H1 (cell line): ENCODE results near the gene CKLF. TPM values are rescaled to one million over a fixed set of nuclear protein-coding genes. Genes with fewer than 3 reads are reported as not detected.

Experiments
- CTCF ChIA-PET: fragments of 300-600 bp; sonication (Branson Sonifier 250); formaldehyde crosslinking; loops from one replicate; lab custom pipeline; 2021; ENCODE audit not compliant: partially characterized antibody; lab: Charles Lee
- POLR2A ChIA-PET: fragments of 300-600 bp; sonication (Branson Sonifier 250); formaldehyde crosslinking; loops from one replicate; lab custom pipeline; 2021; ENCODE audit warnings: inconsistent platforms; ENCODE audit not compliant: partially characterized antibody; lab: Charles Lee
- DNase-seq, 2 experiments: peaks; one replicate each; pipeline versions ENCODE4 v3.0.0 to v3.0.0-alpha.2; 2010 to 2022; ENCODE audit warnings: low spot score in 2 of 2, low read depth in 1 of 2, mixed read lengths in 1 of 2
- FAIRE-seq: peaks from 2 replicates; lab custom pipeline; 2011; peaks lifted over from hg19 to GRCh38; lab: Jason Lieb, UNC
- H2AFZ ChIP-seq: 2 replicates; pipeline ENCODE4 v1.8.1; 2012; ENCODE audit warnings: low read length, inconsistent platforms
- H2AK5ac ChIP-seq: 2 replicates; pipeline ENCODE4 v1.6.1; 2013; ENCODE audit warnings: low read depth, low read length
- H2BK120ac ChIP-seq: replicated peaks from 2 replicates; pipeline ENCODE3; 2013; ENCODE audit warnings: low read depth, low read length, inconsistent platforms
- H2BK12ac ChIP-seq: 2 replicates; pipeline ENCODE4 v1.6.1; 2013; ENCODE audit warnings: low read depth, low read length
- H2BK15ac ChIP-seq: 2 replicates; pipeline ENCODE4 v1.6.1; 2013; ENCODE audit warnings: low read length
- H2BK20ac ChIP-seq: 2 replicates; pipeline ENCODE4 v1.6.1; 2013; ENCODE audit warnings: low read length
- H2BK5ac ChIP-seq: 2 replicates; pipeline ENCODE4 v1.6.1; 2013; ENCODE audit warnings: low read depth, low read length
- H3K14ac ChIP-seq: 2 replicates; pipeline ENCODE4 v1.6.1; 2013; ENCODE audit warnings: inconsistent platforms; ENCODE audit not compliant: insufficient read length
- H3K18ac ChIP-seq: 2 replicates; pipeline ENCODE4 v1.6.1; 2013; ENCODE audit warnings: low read length; ENCODE audit errors: extremely low read depth
- H3K23ac ChIP-seq: 2 replicates; pipeline ENCODE4 v1.6.1; 2013; ENCODE audit warnings: inconsistent platforms; ENCODE audit not compliant: insufficient read length
- H3K23me2 ChIP-seq: 2 replicates; pipeline ENCODE4 v1.6.1; 2013; ENCODE audit warnings: low read depth, low read length
- H3K27ac ChIP-seq: 2 replicates; pipeline ENCODE4 v1.6.1; 2011; ENCODE audit warnings: low read depth, low read length, inconsistent platforms
- H3K27me3 ChIP-seq, 4 experiments: replicated peaks in 1 of 4; 1 replicate in 1 of 4; 2 replicates in 3 of 4; pipeline versions ENCODE4 v1.6.1 to v1.8.1; 2011 to 2013; ENCODE audit warnings: low read length in 3 of 4, mild to moderate bottlenecking in 3 of 4, inconsistent platforms in 2 of 4, mixed read lengths in 2 of 4, moderate library complexity in 1 of 4; ENCODE audit not compliant: control insufficient read depth in 3 of 4, insufficient read depth in 3 of 4; ENCODE audit errors: extremely low read depth in 1 of 4
- H3K36me3 ChIP-seq, 4 experiments: 2 replicates each; pipeline versions ENCODE4 v1.6.1 to v1.8.1; 2011 to 2013; ENCODE audit warnings: mild to moderate bottlenecking in 4 of 4, low read length in 3 of 4, moderate library complexity in 2 of 4, control low read depth in 1 of 4, inconsistent platforms in 1 of 4; ENCODE audit not compliant: insufficient read depth in 4 of 4, control insufficient read depth in 2 of 4
- H3K4ac ChIP-seq: replicated peaks from 2 replicates; pipeline ENCODE3; 2013; ENCODE audit warnings: low read length, low read depth, mixed read lengths, inconsistent platforms; ENCODE audit not compliant: insufficient read length
- H3K4me1 ChIP-seq, 4 experiments: replicated peaks in 1 of 4; 1 replicate in 1 of 4; 2 replicates in 3 of 4; pipeline versions ENCODE4 v1.6.1 to v1.8.1; 2011 to 2013; ENCODE audit warnings: low read length in 3 of 4, inconsistent platforms in 2 of 4, mixed read lengths in 1 of 4; ENCODE audit not compliant: insufficient read depth in 4 of 4, control insufficient read depth in 3 of 4
- H3K4me2 ChIP-seq, 2 experiments: 2 replicates each; pipeline versions ENCODE4 v1.6.1 to v1.8.1; 2011 to 2013; ENCODE audit warnings: low read depth in 2 of 2, low read length in 2 of 2, control low read depth in 1 of 2, inconsistent platforms in 1 of 2, mild to moderate bottlenecking in 1 of 2; ENCODE audit not compliant: insufficient read depth in 1 of 2
- H3K4me3 ChIP-seq, 4 experiments: fragments of 200-600, 300-600 bp in 1 of 4; sonication (generic), shearing (Covaris generic), sonication (Bioruptor Twin) in 1 of 4; 2 replicates each; pipeline versions ENCODE4 v1.5.1 to v1.8.1; 2011 to 2016; ENCODE audit warnings: low read length in 4 of 4, low read depth in 3 of 4, control low read depth in 2 of 4, inconsistent platforms in 2 of 4, mild to moderate bottlenecking in 2 of 4, mixed read lengths in 1 of 4, moderate library complexity in 1 of 4; ENCODE audit not compliant: insufficient read depth in 2 of 4; ENCODE audit errors: extremely low read depth in 1 of 4
- H3K56ac ChIP-seq: replicated peaks from 2 replicates; pipeline ENCODE3; 2013; ENCODE audit warnings: low read depth, mild to moderate bottlenecking, mixed read lengths, low read length, inconsistent platforms; ENCODE audit not compliant: insufficient read length
- H3K79me1 ChIP-seq: 2 replicates; pipeline ENCODE4 v1.6.1; 2013; ENCODE audit warnings: low read depth, low read length, control low read depth
- H3K79me2 ChIP-seq, 2 experiments: 2 replicates each; pipeline versions ENCODE4 v1.6.1 to v1.8.1; 2012 to 2013; ENCODE audit warnings: low read length in 2 of 2, mild to moderate bottlenecking in 2 of 2, inconsistent platforms in 1 of 2; ENCODE audit not compliant: insufficient read depth in 2 of 2, control insufficient read depth in 1 of 2
- H3K9ac ChIP-seq, 4 experiments: replicated peaks in 1 of 4; 1 replicate in 1 of 4; 2 replicates in 3 of 4; pipeline versions ENCODE4 v1.6.1 to v1.8.1; 2011 to 2013; ENCODE audit warnings: low read depth in 3 of 4, low read length in 3 of 4, control low read depth in 2 of 4, mild to moderate bottlenecking in 2 of 4, moderate library complexity in 2 of 4, inconsistent platforms in 1 of 4; ENCODE audit errors: extremely low read depth in 1 of 4
- H3K9me3 ChIP-seq, 2 experiments: 2 replicates each; pipeline versions ENCODE4 v1.6.1 to v1.8.1; 2012 to 2013; ENCODE audit warnings: mild to moderate bottlenecking in 2 of 2, moderate library complexity in 2 of 2, control low read depth in 1 of 2, inconsistent platforms in 1 of 2, low read depth in 1 of 2, low read length in 1 of 2, mixed read lengths in 1 of 2; ENCODE audit not compliant: insufficient read depth in 2 of 2
- H4K20me1 ChIP-seq, 2 experiments: replicated peaks in 1 of 2; 2 replicates each; pipeline versions ENCODE3 to v1.8.1; 2011 to 2013; ENCODE audit warnings: inconsistent platforms in 2 of 2, low read length in 2 of 2, mild to moderate bottlenecking in 1 of 2; ENCODE audit not compliant: insufficient read depth in 2 of 2, control insufficient read depth in 1 of 2
- H4K5ac ChIP-seq: 2 replicates; pipeline ENCODE4 v1.6.1; 2013; ENCODE audit warnings: low read length, low read depth, mixed read lengths, inconsistent platforms; ENCODE audit not compliant: insufficient read length
- H4K8ac ChIP-seq: 2 replicates; pipeline ENCODE4 v1.8.0; 2013; ENCODE audit warnings: mild to moderate bottlenecking, moderate library complexity, low read length, inconsistent platforms; ENCODE audit not compliant: insufficient read depth; ENCODE audit errors: extremely low read depth
- H4K91ac ChIP-seq: replicated peaks from 2 replicates; pipeline ENCODE3; 2013; ENCODE audit warnings: low read length, mixed read lengths, inconsistent platforms; ENCODE audit not compliant: insufficient read length
- BRCA1 ChIP-seq: IDR thresholded peaks from 2 replicates; pipeline ENCODE4 v1.6.1; 2012; ENCODE audit warnings: low read depth, low read length, improper control_type of control experiment
- EZH2 ChIP-seq: fragments of 200-600 bp; sonication (generic); IDR thresholded peaks from 2 replicates; pipeline ENCODE4 v1.7.1; 2012; ENCODE audit warnings: low read depth, mild to moderate bottlenecking, moderate library complexity, low read length, inconsistent platforms; ENCODE audit not compliant: severe bottlenecking
- POLR2A ChIP-seq, 2 experiments: IDR thresholded peaks; 1 replicate in 1 of 2; 2 replicates in 1 of 2; pipeline ENCODE4 v1.6.1; 2011; ENCODE audit warnings: low read depth in 2 of 2, low read length in 2 of 2, mild to moderate bottlenecking in 2 of 2; ENCODE audit errors: control extremely low read depth in 1 of 2
- TAF7 ChIP-seq: optimal IDR thresholded peaks from 2 replicates; pipeline ENCODE3; 2011; ENCODE audit warnings: low read depth, mild to moderate bottlenecking, inconsistent platforms, low read length, moderate library complexity, borderline replicate concordance
- TEAD4 ChIP-seq: IDR thresholded peaks from 2 replicates; pipeline ENCODE4 v1.6.1; 2012; ENCODE audit warnings: low read depth, low read length, inconsistent platforms, mixed read lengths
- WGBS, 2 experiments: shearing (Covaris generic) in 1 of 2; methylation state at CpG; one replicate each; pipeline versions ENCODE4 v1.1.6 to v1.1.7; 2013 to 2015; ENCODE audit warnings: low lambda C conversion rate in 2 of 2, mixed read lengths in 2 of 2, inconsistent platforms in 1 of 2, low coverage in 1 of 2, missing lambda C conversion rate in 1 of 2; ENCODE audit not compliant: insufficient replicate concordance in 2 of 2, insufficient coverage in 1 of 2, insufficient read length in 1 of 2; ENCODE audit errors: extremely low coverage in 1 of 2, missing lambda C conversion rate in 1 of 2; 5-methylcytosine and 5-hydroxymethylcytosine counted together
- polyA plus RNA-seq, 7 experiments: library from polyadenylated mRNA; depleted of rRNA in 3 of 7; stranded (reverse) in 5 of 7; unstranded in 2 of 7; fragments of >200 nt in 5 of 7; fragments of 200-250 nt in 2 of 7; gene quantifications; 1 replicate in 5 of 7; 2 replicates in 1 of 7; 4 replicates in 1 of 7; pipeline versions ENCODE4 v1.2.1 to v1.2.3, GENCODE V29; 2011 to 2013; ENCODE audit warnings: missing spikeins in 2 of 7, mixed read lengths in 2 of 7
- total RNA-seq: library from RNA; stranded (reverse); fragmentation: NEBNext Ultra II Directional; extraction: Animal tissue kit (Norgen Biotek cat#: 25700); gene quantifications from 2 replicates; pipeline ENCODE4 v1.2.1, GENCODE V29; 2021

CKLF gene
- total and polyA plus RNA-seq, 2 of the 8 experiments (the other 6 are each of a cell fraction or from before 2014, with no cell fraction given): 21.1 to 63.5 TPM

DNA sequence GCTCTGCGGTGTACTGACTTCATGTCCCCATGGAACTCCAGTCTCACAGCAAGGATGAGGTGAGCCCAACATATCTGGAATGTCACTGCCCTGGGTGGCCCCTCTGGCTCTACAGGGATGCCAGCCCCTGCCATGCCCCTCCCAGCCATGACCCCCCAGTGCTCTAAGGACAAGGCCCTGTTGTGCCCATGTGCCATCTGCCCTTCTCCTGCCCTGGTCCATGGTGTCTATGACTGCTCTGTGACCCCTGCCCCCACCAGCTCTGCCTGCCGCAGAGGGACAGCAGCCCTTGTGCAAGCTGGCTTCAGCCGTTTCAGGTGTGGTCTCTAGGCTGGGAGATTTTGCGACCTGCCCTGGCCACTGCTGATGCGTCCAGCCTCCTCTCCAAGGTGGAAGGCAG lies 42.8 kb upstream of the CKLF start:
- Histone ChIP-seq H3K4me3 (no peak overlapping the region), H2BK20ac (no peak overlapping the region)
- DNase-seq: no peak

More for the DNA sequence above, 42.8 kb upstream of the CKLF start:
- Histone ChIP-seq H3K4ac (peak overlapping the region; percentile 63), H4K91ac (no peak overlapping the region), H2BK15ac (0 out of 2 replicates have a peak overlapping the region, but pooled peaks have one; percentile 72), H2AFZ (no peak overlapping the region), H4K5ac (no peak overlapping the region), H3K79me1 (no peaks in the 10 kb centered on the region), H4K20me1 (no peaks in the 10 kb centered on the region), H2BK120ac (no peak overlapping the region), H3K18ac (no peak overlapping the region), H2AK5ac (peak overlapping the region; percentile 97), H3K23me2 (no peaks in the 10 kb centered on the region), H3K23ac (no peak overlapping the region), H2BK12ac (peak overlapping the region; percentile 81; the same call in 1 of the 2 replicates), H4K8ac (no peak overlapping the region), H3K9ac (no peak overlapping the region), H2BK5ac (no peak overlapping the region; the same call in 1 of the 2 replicates), H3K56ac (no peak overlapping the region), H3K36me3 (no peaks in the 10 kb centered on the region), H3K27me3 (no peaks in the 10 kb centered on the region), H3K14ac (no peak overlapping the region), H3K79me2 (no peaks in the 10 kb centered on the region), H3K9me3 (no peaks in the 10 kb centered on the region), H3K4me1 (peaks cover 8 to 18% (median 13%) of the 10 kb centered on the region in 4 experiments; a peak in 6 of 7 replicates), H3K27ac (no peak overlapping the region), H3K4me2 (no peak overlapping the region)
- CTCF ChIA-PET: interaction anchor here (0.6 to 3.3 kb wide), 11 partner anchors 16 to 168 kb away, joined by 3 to 13 read pairs (median 4); no protein-coding TSS in a partner anchor
- WGBS, 2 experiments: 83% methylated on average over 5 of the region's 5 CpGs; no CpG with 5 or more reads in 1 of the 2 experiments
- TF ChIP-seq TAF7: no peak
- TF ChIP-seq EZH2: no peak
- no peak for TF ChIP-seq TEAD4
- no peak for TF ChIP-seq POLR2A (IDR thresholded peaks at IDR 0.05; ENCODE audit: control extremely low read depth in 1 of 2, low read depth in 2 of 2, low read length in 2 of 2)
- TF ChIP-seq BRCA1: no peak
- FAIRE-seq: no peak
- POLR2A ChIA-PET: no interaction called here
